Measurements from ENCODE around the gene TUBA4A.

Gene TUBA4A

DNA sequence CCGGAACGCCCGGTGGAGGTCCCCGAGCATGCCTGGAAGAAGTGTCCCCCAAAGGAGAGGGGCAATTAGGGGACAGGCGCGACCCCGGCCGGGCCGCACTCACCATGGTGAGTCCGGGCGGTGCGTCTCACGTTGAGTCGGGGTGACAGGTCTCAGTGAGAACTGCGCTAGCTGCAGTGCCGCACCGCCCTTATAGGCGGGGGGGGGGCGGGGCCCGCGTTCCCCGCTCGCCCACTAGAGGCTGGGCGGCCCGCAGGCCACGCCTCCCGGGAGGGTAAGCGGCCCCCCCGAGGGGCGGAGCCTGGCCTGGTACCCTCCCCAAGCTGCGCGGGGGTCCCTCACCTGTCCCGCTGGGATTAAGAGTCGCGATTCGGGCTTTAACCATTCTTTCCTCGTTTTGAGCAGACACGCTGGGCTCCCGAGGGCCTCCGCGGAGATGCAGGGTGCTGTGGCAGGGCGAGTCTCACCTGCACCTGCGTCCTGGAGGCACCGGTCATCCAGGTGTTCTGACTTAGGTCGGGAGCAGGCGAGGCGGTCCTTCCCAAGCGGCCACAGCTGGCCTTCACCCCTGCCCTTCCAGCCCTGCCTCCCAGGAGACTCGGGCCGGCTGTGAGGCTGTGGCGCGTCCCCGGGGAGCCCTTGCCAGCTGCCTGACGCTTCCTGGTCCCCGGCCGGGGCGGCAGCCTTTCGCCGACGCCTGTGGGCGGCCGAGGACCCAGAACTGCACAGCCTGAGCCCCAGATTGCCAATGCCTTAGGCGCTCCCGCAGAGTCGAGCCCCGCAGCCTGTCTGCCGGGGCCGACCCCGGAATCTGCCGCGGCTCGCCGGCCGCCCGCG, at the start of gene TUBA4A:
Gene TUBA4A (minus strand): TSS at position 166 of the 837 bp plus-strand sequence. CDS start 60 bp downstream, at position 106.
- peak; percentile 78 to 86 (median 79) for DNase-seq (ENCODE audit: low read depth in 2 of 3, low spot score in 2 of 3)

- no peak for DNase-seq (ENCODE audit: low read depth in 2 of 3, low spot score in 2 of 3)
These were observed 48.8 kb upstream of the TUBA4A start for GRCh38 chr2:219302412-219302968.

DNA sequence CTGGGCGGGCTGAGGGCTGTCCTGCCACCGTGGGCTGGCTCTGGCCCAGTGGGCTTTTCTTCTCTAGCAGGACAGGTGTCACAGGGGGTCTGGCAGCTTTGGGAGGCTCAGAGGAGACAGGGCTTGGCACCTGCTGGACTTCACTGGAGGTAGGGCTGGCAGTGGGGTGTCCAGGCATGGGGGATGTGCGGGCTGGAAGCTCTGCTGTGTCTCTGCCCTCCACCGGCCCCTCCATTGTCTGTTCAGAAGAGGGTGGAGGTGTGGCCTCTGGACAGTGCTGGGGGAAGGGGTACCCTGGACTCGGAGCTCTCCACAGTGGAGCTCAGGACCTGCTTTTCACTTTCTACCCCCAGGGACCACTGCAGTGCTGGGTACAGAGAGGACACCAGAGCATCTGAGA, 46.3 kb upstream of the TUBA4A start:
- no peak for DNase-seq (ENCODE audit: low read depth in 2 of 3, low spot score in 2 of 3)

- no peak for DNase-seq (ENCODE audit: low read depth in 2 of 3, low spot score in 2 of 3)
These were observed 45.6 kb upstream of the TUBA4A start for GRCh38 chr2:219299372-219299760.

GRCh38 chr2:219298759-219299371, 45.1 kb upstream of the TUBA4A start:
- peak; percentile 69 to 92 (median 92) for DNase-seq (ENCODE audit: low read depth in 2 of 3, low spot score in 2 of 3)

- DNase-seq (ENCODE audit: low read depth in 2 of 3, low spot score in 2 of 3), result no peak
These were observed 44.2 kb upstream of the TUBA4A start for GRCh38 chr2:219297766-219298456.

DNA sequence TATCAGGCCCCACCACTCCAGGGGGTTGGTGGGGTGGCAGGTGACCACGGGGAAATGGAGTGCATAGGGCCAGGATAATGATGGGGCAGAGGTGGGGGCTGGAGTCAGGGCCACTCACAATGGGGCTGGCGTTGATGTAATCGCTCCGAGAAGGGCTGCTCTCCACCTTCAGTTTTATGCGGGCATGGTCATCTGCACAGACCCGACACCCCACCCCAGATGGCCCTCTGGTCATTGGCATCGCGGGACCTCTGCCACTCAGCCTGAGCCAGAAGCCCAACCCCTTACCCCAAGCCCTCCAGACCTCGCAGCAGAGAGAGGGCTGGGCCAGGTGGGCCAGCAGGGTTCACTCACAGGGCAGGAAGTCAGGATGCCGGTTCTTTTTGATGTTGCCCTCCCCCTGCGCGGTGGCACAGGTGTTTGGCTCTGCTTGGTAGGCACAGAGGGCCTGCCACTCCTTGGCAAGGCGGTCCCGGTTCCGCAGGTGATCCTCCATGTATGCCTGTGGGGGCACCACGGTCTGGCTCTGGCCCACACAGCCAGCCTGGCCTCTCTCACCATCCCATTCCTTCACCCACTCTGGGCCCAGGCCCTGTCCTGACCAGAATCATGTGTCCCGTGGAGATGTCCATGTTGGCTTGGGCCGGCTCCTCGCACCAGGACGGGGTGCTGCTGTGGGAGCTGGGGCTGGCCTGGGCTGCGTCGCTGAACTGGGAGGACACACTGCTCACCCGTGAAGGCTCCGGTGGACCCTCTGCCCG, 43.1 kb upstream of the TUBA4A start:
- DNase-seq (ENCODE audit: low read depth in 2 of 3, low spot score in 2 of 3), result no peak

DNA sequence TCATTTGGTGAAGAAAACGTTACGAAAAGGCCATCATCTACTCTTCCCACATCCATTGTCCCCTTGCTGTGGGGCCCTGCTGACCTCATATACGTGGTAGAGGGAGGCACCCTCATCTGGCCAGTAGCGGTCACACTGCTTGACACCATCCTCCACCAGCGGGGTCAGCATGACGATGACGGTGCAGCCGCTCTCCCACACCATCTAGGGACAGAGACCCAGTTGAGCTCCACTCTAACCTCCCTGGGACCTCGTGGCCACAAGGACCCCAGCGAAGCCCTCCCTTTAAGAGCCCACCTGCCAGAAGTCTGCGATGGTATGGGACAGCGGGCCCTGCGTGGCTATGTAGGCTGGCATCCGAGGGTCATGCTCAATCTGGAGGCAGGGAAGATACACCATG, 42.4 kb upstream of the TUBA4A start:
- DNase-seq (ENCODE audit: low read depth in 2 of 3, low spot score in 2 of 3), result no peak

DNA sequence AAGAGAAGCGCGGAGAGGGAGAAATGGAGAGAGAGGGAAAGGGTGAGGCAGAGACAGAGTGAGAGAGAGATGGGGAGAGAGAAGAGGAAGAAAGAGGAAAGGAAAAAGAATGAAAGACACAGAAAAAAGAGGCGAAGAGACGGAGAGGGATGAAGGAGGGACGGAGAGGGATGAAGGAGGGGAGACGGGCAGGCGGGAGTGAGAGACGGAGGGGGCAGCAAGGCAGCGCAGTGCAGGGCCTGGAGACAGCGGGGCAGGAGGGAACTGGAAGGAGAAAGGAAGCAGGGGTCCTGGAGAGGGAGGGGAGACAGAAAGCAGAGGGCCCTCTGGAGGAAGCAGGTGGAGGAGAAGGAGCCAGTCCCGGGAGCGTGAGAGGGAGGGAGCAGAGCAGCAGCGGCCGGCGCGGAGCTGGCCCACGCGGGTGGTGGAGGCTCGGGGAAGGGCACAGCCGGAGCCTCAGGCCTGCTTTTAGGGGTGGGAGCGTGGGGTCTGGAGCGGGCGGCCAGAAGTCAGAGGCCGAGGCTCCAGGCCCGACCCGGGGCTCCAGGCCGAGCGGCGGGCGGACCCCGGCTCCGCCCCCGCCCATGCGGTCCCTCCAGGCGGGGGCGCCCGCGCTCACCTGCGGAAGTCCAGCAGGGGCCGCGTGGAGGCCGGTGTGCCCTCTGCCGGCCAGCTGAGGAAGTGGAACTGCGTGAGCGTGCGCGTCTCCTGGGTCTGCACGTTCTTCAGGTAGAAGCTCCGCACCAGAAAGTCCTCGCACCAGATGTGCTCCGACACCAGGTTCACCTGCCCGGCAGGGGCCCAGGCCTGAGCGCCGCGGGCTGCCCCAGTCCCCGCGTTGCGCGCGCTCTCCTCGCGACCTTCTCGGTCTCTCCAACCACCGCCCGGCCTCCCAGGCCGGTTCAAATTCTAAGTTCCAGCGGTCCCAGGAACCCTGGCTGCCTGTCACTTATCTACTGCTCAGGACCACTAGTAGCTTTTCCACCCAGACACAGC, 40.9 kb upstream of the TUBA4A start:
- peak; percentile 72 to 79 (median 79) for DNase-seq (ENCODE audit: low read depth in 2 of 3, low spot score in 2 of 3)

DNA sequence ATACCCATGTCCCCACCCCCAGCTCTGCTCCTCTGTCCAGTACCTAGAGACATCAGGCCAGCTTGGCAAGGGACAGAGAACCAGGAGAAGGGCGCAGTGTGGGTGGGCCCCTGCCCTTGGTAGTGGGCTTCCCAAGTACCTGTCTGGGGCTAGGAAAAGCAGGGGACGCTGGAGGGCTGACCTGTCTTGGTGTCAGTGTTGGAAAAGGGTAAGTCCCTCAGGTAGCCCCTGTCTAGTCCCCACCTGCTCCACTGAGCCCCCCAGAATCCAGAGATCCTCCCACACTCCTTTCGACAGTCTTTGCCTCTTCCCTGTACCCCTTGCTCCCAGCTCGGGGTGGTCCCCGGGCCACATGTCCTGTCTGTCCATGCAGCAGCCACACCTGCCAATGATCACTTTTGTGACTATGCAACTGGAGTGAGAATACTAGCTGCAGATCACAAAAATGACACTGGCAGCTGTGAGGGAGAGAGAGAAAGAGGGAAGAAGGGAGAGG, 40.1 kb upstream of the TUBA4A start:
- no peak for DNase-seq (ENCODE audit: low read depth in 2 of 3, low spot score in 2 of 3)

DNA sequence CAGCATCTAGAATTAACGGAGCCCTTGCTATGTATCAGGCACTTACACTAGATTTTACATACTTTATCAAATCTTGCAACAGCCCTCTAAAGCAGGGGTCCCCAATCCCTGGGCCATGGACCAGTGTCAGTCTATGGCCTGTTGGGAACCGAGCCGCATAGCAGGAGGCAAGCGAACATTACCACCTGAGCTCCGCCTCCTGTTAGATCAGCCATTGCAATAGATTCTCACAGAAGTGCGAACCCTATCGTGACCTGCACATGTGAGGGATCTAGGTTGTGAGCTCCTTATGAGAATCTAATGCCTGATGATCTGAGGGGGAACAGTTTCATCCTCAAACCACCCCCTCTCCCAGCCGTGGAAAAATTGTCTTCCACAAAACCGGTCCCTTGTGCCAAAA, 38.9 kb upstream of the TUBA4A start:
- DNase-seq (ENCODE audit: low read depth in 2 of 3, low spot score in 2 of 3), result no peak

DNA sequence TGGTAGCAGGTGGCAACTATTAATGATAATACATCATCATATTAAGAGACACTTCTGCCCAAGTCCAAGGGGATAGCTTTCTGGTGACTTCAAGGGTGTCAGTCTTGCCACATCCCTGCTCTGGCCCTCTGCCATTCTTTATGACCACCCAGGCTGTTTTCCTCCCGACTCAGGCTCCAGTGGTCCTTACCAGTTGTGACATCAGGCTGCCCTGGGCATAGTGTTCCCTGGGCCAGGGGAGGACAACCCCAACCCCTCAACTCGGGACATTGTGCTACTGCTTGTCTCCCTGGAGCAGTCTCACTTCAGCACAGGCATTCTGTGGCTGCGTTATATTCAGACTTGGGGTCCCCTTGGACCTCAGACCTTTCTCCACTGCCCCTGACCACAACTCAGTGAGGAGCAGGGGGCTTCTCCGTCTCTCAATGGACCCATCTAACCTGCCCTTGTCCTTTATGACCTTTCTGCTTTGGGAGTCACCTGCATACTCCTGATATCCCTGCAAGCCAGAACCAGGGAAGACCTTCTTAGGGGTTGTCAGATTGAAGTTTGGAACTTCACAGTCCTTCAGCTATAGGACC, 38.3 kb upstream of the TUBA4A start:
- no peak for DNase-seq (ENCODE audit: low read depth in 2 of 3, low spot score in 2 of 3)

DNA sequence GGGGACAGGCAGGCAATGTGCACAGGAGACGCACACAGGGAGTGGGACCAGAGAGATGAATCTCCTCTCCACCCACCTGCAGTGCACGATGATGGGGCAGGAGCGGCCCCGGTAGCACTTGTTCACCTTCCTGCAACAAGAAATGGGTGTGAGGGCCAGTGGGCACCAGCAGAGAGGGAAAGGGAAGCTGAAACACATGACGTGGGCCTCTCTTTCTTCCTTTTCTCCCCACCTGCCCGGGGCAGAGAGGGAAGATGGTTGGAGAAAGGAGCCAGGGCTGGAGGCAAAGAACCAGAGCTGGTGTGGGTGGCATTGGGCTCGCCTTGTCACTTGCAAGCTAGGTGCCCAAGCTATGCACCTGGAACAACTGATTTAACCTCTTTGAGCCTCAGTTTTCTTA, 37.7 kb upstream of the TUBA4A start:
- DNase-seq (ENCODE audit: low read depth in 2 of 3, low spot score in 2 of 3), result no peak

GRCh38 chr2:219290381-219291171, 36.9 kb upstream of the TUBA4A start:
- no peak for DNase-seq (ENCODE audit: low read depth in 2 of 3, low spot score in 2 of 3)

DNA sequence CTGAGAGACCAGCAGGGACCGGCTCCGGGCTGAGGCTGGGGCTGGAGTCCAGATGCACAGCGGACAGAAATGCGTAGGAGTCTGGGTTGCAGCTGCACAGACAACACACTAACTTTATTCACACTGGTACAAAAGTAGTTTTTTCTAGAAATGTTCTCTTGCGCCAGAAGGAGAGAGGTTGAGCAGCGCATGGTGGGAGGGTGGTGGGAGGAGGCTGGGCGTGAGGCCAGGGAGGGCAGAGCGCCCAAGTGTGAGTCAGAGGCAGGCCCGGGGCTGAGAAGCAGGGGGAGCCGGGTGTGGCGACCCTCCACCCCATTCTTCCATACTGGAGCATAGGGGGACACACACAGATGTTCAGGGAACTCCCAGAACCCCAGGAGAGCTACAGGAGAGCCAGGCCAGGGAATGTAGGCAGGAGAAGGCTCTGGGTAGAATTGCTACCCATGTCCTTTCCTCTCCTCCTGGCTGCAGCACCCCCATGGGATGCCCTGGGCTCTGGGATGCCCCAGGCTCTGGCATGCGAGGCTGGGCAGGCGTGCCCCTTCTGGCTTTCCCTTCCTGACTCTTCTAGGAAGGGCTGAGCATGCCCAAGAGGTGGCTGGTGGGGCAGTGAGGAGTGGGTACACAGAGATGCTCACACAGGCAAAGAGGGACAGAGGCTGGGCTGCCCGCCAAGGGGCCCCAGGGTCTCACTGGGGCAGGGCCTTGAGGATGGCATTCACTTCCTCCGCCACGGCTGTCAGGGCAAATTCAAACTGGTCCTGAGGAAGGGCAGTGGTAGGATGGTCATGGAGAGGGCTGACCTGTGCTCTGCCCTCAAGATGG, 36.0 kb upstream of the TUBA4A start:
- DNase-seq (ENCODE audit: low read depth in 2 of 3, low spot score in 2 of 3), result no peak

- no peak for DNase-seq (ENCODE audit: low read depth in 2 of 3, low spot score in 2 of 3)
These were observed 35.4 kb upstream of the TUBA4A start for GRCh38 chr2:219289195-219289536.

DNA sequence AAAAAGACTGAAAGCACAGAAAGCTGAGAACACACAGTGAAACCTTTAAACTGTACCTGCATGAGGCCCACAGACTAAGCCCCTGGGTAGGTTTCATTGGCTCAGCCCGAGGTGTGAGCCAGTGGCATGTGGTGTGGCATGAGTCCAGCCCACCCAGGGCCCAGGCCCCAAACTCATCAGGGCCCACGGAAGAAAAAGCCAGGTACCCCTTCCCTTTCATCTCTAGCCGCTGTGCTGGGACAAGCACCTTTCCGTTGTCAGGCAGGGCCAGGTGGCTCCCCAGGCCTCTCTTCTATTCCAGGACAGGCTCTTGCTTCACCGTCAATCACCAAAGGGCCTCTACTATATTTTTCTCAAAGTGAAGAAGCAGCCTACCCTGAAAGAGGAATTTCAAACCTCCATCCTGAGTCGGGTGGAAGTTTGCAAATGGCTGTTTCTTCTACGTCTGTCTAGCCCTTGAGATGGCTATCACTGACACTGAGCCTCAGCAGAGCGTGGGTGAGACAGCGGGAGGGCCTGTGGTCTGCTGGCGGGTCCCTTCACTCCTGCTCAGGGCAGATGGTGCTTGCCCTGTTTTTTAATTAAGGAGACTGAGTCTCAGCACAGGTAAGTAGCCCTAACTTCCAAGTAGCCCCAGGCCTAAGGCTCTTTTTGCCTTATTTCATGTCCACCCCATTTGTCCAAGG, 34.0 kb upstream of the TUBA4A start:
- no peak for DNase-seq (ENCODE audit: low read depth in 2 of 3, low spot score in 2 of 3)
